ENCODE results near the gene TBC1D22A. TPM values are rescaled to one million over a fixed set of nuclear protein-coding genes. Genes with fewer than 3 reads are reported as not detected.

Gene TBC1D22A
- total and polyA plus RNA-seq, 4 donors = 4.1 to 12.4 (median 8.4) TPM

GRCh38 chr22:46835288-46835687 is 72.8 kb downstream of the TBC1D22A start:
- Histone ChIP-seq H3K4me1 (ENCODE audit: control insufficient read depth in 4 of 4, insufficient read depth in 4 of 4, low read length in 3 of 4) (peaks cover 0 to 5% (median 2%) of the 10 kb centered on the region in 4 donors), H3K36me3 (ENCODE audit: control insufficient read depth in 4 of 4, insufficient read depth in 3 of 4, low read depth in 1 of 4, low read length in 3 of 4) (peaks cover 0 to 6% (median 0%) of the 10 kb centered on the region in 4 donors), H3K4me3 (ENCODE audit: low read depth in 1 of 3, low read length in 3 of 3) (no peak overlapping the region), H3K9ac (ENCODE audit: low read depth in 1 of 2, low read length in 2 of 2) (no peak overlapping the region), H3K9me3 (ENCODE audit: control insufficient read depth in 4 of 4, low read length in 3 of 4) (peaks cover 0 to 3% (median 0%) of the 10 kb centered on the region in 4 donors), H3K27me3 (ENCODE audit: control insufficient read depth in 4 of 4, insufficient read depth in 4 of 4, low read length in 3 of 4) (no peaks in the 10 kb centered on the region), H3K27ac (ENCODE audit: low read depth in 1 of 2, low read length in 2 of 2) (no peak overlapping the region)
- 97% methylated on average over 2 of the region's 2 CpGs for WGBS
- TF ChIP-seq HNF4A (conservative IDR thresholded peaks at IDR 0.05) (no peak), FOXA1 (IDR thresholded peaks at IDR 0.05) (no peak), FOXA2 (IDR thresholded peaks at IDR 0.05) (no peak)
- TF ChIP-seq, protein P1, sequence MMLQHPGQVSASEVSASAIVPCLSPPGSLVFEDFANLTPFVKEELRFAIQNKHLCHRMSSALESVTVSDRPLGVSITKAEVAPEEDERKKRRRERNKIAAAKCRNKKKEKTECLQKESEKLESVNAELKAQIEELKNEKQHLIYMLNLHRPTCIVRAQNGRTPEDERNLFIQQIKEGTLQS (IDR thresholded peaks at IDR 0.05) = no peak
- no peak for DNase-seq (ENCODE audit: low spot score)

- no peak overlapping the region for H3K9ac ChIP-seq (ENCODE audit: low read depth in 1 of 2, low read length in 2 of 2)
- no peak overlapping the region for H3K27ac ChIP-seq (ENCODE audit: low read depth in 1 of 2, low read length in 2 of 2)
- WGBS = over 99% methylated on average over 2 of the region's 2 CpGs
- peaks cover 0 to 6% (median 0%) of the 10 kb centered on the region in 4 donors for H3K36me3 ChIP-seq (ENCODE audit: control insufficient read depth in 4 of 4, insufficient read depth in 3 of 4, low read depth in 1 of 4, low read length in 3 of 4)
- H3K9me3 ChIP-seq (ENCODE audit: control insufficient read depth in 4 of 4, low read length in 3 of 4) = peaks cover 0 to 3% (median 0%) of the 10 kb centered on the region in 4 donors
- TF ChIP-seq, protein P2, sequence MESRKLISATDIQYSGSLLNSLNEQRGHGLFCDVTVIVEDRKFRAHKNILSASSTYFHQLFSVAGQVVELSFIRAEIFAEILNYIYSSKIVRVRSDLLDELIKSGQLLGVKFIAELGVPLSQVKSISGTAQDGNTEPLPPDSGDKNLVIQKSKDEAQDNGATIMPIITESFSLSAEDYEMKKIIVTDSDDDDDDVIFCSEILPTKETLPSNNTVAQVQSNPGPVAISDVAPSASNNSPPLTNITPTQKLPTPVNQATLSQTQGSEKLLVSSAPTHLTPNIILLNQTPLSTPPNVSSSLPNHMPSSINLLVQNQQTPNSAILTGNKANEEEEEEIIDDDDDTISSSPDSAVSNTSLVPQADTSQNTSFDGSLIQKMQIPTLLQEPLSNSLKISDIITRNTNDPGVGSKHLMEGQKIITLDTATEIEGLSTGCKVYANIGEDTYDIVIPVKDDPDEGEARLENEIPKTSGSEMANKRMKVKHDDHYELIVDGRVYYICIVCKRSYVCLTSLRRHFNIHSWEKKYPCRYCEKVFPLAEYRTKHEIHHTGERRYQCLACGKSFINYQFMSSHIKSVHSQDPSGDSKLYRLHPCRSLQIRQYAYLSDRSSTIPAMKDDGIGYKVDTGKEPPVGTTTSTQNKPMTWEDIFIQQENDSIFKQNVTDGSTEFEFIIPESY (IDR thresholded peaks at IDR 0.05) = no peak
- no peak for TF ChIP-seq FOXA1 (IDR thresholded peaks at IDR 0.05)
- no peak for TF ChIP-seq GABPA (IDR thresholded peaks at IDR 0.05 in 1 of 2, conservative IDR thresholded peaks at IDR 0.05 in 1 of 2)
- TF ChIP-seq RXRA (IDR thresholded peaks at IDR 0.05) = no peak
- no peak for TF ChIP-seq YY1 (IDR thresholded peaks at IDR 0.05)
- TF ChIP-seq FOXA2 (IDR thresholded peaks at IDR 0.05) = no peak
- no peak for TF ChIP-seq JUND (IDR thresholded peaks at IDR 0.05)
- TF ChIP-seq RAD21 (IDR thresholded peaks at IDR 0.05) = no peak
- no peak overlapping the region for H3K4me3 ChIP-seq (ENCODE audit: low read depth in 1 of 3, low read length in 3 of 3)
- no peak for DNase-seq (ENCODE audit: low spot score)
- no peaks in the 10 kb centered on the region for H3K27me3 ChIP-seq (ENCODE audit: control insufficient read depth in 4 of 4, insufficient read depth in 4 of 4, low read length in 3 of 4)
- H3K4me1 ChIP-seq (ENCODE audit: control insufficient read depth in 4 of 4, insufficient read depth in 4 of 4, low read length in 3 of 4) = peaks cover 0 to 4% (median 2%) of the 10 kb centered on the region in 4 donors
Measured at GRCh38 chr22:46835693-46836092, 73.2 kb downstream of the TBC1D22A start.

GRCh38 chr22:46841522-46841921 is 79.1 kb downstream of the TBC1D22A start:
- H3K27ac ChIP-seq (ENCODE audit: low read depth in 1 of 2, low read length in 2 of 2) = no peak overlapping the region
- H3K9ac ChIP-seq (ENCODE audit: low read depth in 1 of 2, low read length in 2 of 2) = no peak overlapping the region
- no peaks in the 10 kb centered on the region for H3K4me1 ChIP-seq (ENCODE audit: control insufficient read depth in 4 of 4, insufficient read depth in 4 of 4, low read length in 3 of 4)
- no peaks in the 10 kb centered on the region for H3K9me3 ChIP-seq (ENCODE audit: control insufficient read depth in 4 of 4, low read length in 3 of 4)
- no peak overlapping the region for H3K4me3 ChIP-seq (ENCODE audit: low read depth in 1 of 3, low read length in 3 of 3)
- H3K36me3 ChIP-seq (ENCODE audit: control insufficient read depth in 4 of 4, insufficient read depth in 3 of 4, low read depth in 1 of 4, low read length in 3 of 4) = no peaks in the 10 kb centered on the region
- TF ChIP-seq SP1 (IDR thresholded peaks at IDR 0.05) = no peak
- no peak for TF ChIP-seq NR2F2 (IDR thresholded peaks at IDR 0.05)
- no peak for TF ChIP-seq RAD21 (IDR thresholded peaks at IDR 0.05)
- TF ChIP-seq, protein P3, sequence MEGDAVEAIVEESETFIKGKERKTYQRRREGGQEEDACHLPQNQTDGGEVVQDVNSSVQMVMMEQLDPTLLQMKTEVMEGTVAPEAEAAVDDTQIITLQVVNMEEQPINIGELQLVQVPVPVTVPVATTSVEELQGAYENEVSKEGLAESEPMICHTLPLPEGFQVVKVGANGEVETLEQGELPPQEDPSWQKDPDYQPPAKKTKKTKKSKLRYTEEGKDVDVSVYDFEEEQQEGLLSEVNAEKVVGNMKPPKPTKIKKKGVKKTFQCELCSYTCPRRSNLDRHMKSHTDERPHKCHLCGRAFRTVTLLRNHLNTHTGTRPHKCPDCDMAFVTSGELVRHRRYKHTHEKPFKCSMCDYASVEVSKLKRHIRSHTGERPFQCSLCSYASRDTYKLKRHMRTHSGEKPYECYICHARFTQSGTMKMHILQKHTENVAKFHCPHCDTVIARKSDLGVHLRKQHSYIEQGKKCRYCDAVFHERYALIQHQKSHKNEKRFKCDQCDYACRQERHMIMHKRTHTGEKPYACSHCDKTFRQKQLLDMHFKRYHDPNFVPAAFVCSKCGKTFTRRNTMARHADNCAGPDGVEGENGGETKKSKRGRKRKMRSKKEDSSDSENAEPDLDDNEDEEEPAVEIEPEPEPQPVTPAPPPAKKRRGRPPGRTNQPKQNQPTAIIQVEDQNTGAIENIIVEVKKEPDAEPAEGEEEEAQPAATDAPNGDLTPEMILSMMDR (IDR thresholded peaks at IDR 0.05; ENCODE audit: low read depth, low read length, missing input control) = no peak
- no peak for TF ChIP-seq YY1 (IDR thresholded peaks at IDR 0.05)
- no peak for TF ChIP-seq JUND (IDR thresholded peaks at IDR 0.05)
- no peak for TF ChIP-seq TAF1 (conservative IDR thresholded peaks at IDR 0.05)
- TF ChIP-seq, protein P2 (IDR thresholded peaks at IDR 0.05) = no peak
- TF ChIP-seq HNF4A (conservative IDR thresholded peaks at IDR 0.05) = no peak
- 86% methylated on average over 3 of the region's 3 CpGs for whole genome bisulfite sequencing
- DNase-seq (ENCODE audit: low spot score) = no peak
- H3K27me3 ChIP-seq (ENCODE audit: control insufficient read depth in 4 of 4, insufficient read depth in 4 of 4, low read length in 3 of 4) = no peaks in the 10 kb centered on the region
